Renal cortical epithelial cell (primary cell): ENCODE measurements around the gene PRDX1. TPM values are rescaled to one million over a fixed set of nuclear protein-coding genes. Genes with fewer than 3 reads are reported as not detected.
"Not testable (repeated sequence)": the region's sequence is repeated elsewhere in the genome, so short reads cannot be mapped to it uniquely, and the experiment has no call there.

Experiments used
- DNase-seq: peaks from one replicate; pipeline ENCODE4 v3.0.0-alpha.2; 2011; ENCODE audit warnings: low read depth
- total RNA-seq: library from RNA; depleted of rRNA; stranded (reverse); fragments of >200 nt; gene quantifications from 2 replicates; pipeline ENCODE4 v1.2.3, GENCODE V29; 2014

Gene PRDX1
- total RNA-seq, 1 donor from 2014 or later, result 649 TPM

GRCh38 chr1:45535988-45536766 is 14.5 kb upstream of the PRDX1 start:
- no peak for DNase-seq

DNA sequence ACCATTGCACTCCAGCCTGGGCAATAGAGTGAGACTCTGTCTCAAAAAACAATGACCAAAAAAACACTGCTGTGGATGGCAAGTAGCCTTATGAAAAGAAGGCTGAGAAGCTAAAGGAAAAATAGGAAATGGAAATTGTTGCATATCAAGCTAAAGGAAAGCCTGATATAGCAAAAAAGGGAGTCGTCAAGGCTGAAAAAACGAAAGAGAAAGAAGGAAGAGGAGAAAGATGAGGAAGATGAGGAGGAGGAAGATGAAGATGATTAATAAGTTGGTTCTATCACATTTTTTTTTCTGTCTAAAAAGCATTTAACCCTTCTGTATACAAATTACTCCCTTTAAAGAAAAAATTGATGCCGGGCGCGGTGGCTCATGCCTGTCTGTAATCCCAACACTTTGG is 10.2 kb upstream of the PRDX1 start:
- DNase-seq, result no peak

GRCh38 chr1:45530632-45531135 is 9.0 kb upstream of the PRDX1 start:
- DNase-seq, result no peak

DNA sequence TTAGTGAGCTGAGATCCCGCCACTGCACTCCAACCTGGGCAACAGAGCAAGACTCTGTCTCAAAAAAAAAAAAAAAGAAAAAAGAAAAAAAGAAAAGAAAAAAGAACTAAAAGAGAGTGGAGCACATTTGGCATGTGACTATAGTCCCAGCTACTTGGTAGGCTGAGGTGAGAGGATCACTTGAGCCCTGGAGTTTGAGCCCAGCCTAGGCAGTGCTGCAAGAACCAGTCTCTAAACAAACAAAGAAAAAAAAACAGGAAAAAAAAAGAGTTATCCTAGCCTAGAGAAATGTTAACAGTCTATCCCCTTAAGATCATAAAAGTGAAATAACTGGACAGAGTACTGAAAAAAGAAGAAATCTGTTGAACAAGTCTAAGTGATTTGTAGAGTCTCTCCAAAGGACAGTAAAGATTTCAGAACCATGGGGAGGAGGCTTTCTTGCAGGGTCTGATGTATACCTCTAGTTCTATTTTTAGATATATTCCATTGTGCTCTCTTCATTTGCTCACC is 4.5 kb upstream of the PRDX1 start:
- DNase-seq, result no peak

GRCh38 chr1:45523975-45524374 is 2.3 kb upstream of the PRDX1 start:
- not testable (repeated sequence) for DNase-seq

- not testable (repeated sequence) for DNase-seq
Measured at GRCh38 chr1:45523516-45523915, 1.8 kb upstream of the PRDX1 start.

GRCh38 chr1:45522324-45523104 is 830 bp upstream of the PRDX1 start:
- peak; percentile 90 for DNase-seq

DNA sequence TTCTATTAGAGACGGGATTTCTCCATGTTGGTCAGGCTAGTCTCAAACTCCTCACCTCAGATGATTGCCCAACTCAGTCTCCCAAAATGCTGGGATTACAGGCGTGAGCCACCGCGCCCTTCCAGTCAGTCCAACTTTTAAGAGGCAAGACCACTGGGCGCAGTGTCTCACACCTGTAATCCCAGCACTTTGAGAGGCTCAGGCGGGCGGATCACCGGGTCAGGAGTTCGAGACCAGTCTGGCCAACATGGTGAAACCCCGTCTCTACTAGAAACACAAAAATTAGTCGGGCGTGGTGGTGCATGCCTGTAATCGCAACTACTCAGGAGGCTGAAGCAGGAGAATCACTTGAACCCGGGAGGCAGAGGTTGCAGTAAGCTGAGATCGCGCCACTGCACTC is 1.9 kb downstream of the PRDX1 start:
- not testable (repeated sequence) for DNase-seq

DNA sequence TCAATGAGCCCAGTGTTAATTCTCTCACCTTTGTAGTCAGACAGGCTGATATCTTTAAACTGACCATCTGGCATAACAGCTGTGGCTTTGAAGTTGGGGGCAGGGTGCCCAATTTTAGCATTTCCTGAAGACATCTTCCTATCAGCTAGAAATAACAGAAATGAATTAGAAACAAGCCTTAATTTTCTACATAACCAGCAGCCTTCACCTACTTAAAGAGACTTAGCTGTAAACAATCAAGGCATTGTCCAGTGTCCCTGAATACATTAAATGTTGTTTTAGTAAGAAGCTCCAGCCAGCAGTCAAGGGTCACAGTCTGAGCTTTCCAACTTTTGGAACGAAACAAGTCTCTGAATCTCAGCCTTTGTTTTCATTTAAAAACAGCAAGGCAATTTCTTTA is 2.8 kb downstream of the PRDX1 start:
- no peak for DNase-seq

- not testable (repeated sequence) for DNase-seq
Measured at GRCh38 chr1:45518366-45518765, 3.3 kb downstream of the PRDX1 start.

GRCh38 chr1:45516465-45516864 is 5.2 kb downstream of the PRDX1 start:
- no peak for DNase-seq

- no peak for DNase-seq
Measured at GRCh38 chr1:45516036-45516435, 5.6 kb downstream of the PRDX1 start.

DNA sequence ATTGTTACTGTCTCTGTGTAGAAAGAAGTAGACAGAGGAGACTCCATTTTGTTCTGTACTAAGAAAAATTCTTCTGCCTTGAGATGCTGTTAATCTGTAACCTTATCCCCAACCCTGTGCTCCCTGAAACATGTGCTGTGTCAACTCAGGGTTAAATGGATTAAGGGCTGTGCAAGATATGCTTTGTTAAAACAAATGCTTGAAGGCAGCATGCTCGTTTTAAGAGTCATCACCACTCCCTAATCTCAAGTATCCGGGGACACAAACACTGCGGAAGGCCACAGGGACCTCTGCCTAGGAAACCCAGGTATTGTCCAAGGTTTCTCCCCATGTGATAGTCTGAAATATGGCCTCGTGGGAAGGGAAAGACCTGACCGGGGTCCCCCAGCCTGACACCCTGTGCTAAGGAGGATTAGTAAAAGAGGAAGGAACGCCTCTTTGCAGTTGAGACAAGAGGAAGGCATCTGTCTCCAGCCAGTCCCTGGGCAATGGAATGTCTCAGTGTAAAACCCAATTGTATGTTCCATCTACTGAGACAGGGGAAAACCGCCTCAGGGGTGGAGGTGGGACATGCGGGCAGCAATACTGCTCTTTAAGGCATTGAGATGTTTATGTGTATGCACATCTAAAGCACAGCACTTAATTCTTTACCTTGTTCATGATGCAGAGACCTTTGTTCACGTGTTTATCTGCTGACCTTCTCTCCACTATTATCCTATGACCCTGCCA is 8.0 kb downstream of the PRDX1 start:
- DNase-seq, result peak; percentile 33

- DNase-seq, result peak; percentile 70
Measured at GRCh38 chr1:45512641-45513054, 9.0 kb downstream of the PRDX1 start.

DNA sequence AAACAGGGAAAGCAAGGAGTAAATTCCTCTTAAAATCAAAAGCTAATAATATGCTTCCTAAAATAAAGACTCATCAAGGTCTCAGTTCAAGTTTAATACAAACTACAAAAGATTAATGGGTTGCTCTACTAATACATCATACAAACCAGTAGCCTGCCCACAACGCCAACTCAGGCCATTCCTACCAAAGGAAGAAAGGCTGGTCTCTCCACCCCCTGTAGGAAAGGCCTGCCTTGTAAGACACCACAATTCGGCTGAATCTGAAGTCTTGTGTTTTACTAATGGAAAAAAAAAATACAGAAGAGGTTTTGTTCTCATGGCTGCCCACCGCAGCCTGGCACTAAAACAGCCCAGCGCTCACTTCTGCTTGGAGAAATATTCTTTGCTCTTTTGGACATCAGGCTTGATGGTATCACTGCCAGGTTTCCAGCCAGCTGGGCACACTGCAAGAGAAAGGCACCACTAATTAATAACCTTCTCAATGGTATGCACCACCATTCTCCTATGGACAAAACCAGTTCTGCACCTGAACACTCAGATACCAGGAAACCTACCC is 10.6 kb downstream of the PRDX1 start:
- DNase-seq, result no peak

GRCh38 chr1:45510036-45510971 is 11.4 kb downstream of the PRDX1 start:
- no peak for DNase-seq

DNA sequence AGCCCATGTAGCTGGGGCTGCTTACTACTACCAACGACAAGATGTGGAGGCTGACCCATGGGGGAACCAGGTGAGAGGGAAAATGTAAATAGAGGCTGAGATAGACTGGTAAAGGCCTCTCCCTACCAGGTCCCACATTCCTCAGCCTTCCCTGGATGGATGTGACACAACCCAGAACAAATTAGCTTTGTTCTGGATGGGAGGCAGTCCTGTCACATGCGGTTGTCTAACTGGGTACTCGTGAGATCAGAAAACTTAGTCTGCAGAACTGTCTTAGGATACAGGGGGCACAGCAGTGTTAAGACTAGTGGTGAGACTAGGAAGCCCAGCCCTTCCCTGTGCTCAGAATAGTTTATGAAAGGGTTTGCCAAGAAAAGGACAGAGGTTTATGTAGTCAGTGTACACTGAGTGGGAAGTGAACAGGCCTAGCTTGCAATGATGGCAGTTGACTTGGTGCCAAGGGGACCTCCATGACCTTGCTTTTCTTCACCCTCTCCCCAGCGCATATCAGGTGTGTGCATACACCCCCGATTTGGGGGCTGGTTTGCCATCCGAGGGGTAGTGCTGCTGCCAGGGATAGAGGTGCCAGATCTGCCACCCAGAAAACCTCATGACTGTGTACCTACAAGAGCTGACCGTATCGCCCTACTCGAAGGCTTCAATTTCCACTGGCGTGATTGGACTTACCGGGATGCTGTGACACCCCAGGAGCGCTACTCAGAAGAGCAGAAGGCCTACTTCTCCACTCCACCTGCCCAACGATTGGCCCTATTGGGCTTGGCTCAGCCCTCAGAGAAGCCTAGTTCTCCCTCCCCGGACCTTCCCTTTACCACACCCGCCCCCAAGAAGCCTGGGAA is 13.2 kb downstream of the PRDX1 start:
- DNase-seq, result no peak

DNA sequence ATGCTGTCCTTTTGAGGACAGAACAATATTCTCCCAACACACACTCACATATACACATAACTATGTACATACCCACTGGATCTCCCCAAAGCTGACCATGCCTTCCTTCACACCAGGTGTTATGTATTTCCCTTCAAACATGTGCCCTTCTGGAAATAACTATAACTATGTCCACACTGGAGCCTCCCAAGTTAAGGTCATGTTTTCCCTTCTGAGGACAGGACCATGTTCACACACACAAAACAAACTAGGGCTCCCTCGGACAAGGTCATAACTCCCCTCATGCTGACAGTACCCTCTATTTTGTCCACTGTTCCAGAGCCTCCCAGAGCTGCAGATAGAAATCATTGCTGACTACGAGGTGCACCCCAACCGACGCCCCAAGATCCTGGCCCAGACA is 13.8 kb downstream of the PRDX1 start:
- DNase-seq, result no peak

GRCh38 chr1:45507195-45507594 is 14.5 kb downstream of the PRDX1 start:
- no peak for DNase-seq
